GM21360 (cell line): ENCODE measurements around the gene CASKIN2.
"Not testable (repeated sequence)": the region's sequence is repeated elsewhere in the genome, so short reads cannot be mapped to it uniquely, and the experiment has no call there.

Experiments used
- ATAC-seq: cut with Tn5 transposase; IDR thresholded peaks from one replicate; pipeline ENCODE4 v1.9.1; 2021; ENCODE audit warnings: mild to moderate bottlenecking, moderate library complexity; ENCODE audit not compliant: unreplicated experiment

The CASKIN2 gene

DNA sequence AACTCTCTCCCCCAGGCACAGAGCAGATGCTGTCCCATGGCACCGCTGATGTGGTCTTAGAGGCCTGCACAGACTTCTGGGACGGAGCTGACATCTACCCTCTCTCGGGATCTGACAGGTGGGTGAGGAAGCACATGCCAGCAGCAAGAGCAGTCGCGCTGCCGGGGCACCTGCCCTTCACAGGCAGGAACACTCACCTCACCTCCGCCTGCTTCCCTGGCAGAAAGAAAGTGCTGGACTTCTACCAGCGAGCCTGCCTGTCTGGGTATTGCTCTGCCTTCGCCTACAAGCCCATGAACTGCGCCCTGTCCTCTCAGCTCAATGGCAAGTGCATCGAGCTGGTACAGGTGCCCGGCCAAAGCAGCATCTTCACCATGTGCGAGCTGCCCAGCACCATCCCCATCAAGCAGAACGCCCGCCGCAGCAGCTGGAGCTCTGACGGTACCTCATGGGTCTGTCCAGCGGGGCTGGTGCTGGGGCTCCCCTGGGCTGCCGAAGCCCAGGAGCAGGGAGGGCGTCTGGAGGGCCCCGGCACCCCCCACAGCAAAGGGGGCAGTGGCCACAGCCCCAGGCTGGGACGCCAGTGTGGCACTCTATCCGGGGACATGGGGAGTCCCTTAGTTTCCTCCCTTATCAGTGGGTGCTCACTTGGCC is 21.7 kb downstream of the CASKIN2 start:
- no peak for ATAC-seq

DNA sequence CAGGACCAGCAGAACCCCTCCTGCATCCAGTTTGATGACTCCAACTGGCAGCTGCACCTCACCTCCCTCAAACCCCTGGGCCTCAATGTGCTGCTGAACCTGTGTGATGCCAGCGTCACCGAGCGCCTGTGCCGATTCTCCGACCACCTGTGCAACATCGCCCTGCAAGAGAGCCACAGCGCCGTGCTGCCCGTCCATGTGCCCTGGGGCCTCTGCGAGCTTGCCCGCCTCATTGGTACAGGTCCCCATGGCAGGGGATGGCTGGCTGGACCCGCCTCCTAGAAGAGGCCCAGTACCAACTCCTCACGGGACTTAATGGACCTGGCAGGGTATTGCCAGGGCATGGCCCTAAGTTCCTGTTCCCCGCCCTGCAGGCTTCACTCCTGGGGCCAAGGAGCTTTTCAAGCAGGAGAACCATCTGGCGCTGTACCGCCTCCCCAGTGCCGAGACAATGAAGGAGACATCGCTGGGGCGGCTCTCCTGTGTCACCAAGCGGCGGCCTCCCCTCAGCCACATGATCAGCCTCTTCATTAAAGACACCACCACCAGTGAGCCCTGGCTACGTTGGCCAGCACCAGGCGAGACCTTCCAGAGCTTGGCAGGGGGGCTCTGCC is 22.7 kb downstream of the CASKIN2 start:
- ATAC-seq = no peak

DNA sequence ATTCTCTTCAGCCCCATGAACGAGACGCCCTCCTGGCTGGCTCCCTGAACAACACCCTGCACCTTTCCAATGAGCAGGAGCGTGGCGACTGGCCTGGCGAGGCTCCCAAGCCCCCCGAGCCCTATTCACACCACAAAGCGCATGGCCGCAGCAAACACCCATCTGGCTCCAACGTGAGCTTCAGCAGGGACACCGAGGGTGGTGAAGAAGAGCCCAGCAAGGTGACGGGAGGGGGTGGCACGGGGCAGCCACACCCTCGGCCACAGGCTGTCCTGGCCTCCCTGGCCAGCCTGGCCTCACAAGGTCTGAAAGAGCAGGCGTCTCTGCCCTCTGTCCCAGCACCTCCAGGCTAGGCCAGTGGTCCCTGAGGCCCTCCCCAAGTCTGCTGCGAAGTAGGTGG is 23.7 kb downstream of the CASKIN2 start:
- ATAC-seq = no peak

DNA sequence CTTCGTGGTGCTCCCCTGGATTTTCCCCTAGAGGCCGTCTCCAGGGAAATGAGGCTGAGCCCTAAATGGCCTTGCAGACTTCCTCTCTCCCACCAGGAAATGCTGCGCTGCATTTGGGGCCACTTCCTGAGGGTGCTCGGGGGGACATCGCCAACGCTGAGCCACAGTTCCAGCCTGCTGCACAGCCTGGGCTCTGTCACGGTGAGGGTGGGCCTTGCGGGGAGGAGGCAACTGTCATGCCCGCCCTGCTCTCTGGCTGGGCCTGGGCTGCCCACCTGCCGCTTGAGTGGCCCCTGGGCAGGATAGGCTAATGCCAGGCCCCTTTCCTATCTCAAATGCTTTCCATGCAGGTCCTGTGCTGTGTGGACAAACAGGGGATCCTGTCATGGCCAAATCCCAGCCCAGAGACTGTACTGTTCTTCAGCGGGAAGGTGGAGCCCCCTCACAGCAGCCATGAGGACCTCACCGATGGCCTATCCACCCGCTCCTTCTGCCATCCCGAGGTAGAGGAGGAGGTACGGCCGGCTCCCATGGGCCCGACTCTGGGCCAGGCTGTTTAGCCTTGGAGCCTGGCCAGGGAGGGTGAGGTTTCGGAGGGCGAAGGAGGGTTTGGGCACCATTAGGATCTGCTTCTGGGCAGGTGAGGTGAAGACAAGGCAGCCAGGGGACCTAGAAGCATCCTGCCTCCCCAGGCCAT is 24.2 kb downstream of the CASKIN2 start:
- no peak for ATAC-seq

DNA sequence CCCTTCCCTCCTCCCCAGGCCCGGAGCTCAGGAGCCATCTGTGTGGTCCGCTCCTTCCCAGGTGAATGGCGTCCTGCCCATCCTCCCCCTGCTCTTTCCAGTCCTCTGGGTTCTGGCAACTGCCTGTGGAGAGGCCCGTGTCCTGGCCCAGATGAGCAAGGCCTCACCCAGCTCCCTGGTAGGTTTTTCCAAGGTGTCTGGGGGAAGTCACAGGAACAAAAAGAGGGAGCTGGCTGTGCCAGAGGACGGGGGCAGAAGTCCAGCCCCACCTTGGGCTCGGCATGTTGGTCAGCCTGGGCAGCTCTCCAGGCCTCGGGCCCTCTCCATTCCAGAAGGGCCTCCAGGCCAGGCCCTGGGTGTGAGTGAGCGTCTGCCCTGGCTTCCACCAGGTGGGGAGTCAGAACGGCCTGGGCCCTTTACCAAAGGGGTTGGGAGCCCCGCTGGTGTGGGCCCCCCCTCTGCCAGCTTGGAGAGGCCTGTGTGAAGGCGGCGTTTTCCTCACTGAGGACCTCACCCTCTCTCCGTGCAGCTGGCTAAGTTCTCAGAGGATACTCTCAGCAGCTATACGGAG is 25.1 kb downstream of the CASKIN2 start:
- ATAC-seq = no peak

DNA sequence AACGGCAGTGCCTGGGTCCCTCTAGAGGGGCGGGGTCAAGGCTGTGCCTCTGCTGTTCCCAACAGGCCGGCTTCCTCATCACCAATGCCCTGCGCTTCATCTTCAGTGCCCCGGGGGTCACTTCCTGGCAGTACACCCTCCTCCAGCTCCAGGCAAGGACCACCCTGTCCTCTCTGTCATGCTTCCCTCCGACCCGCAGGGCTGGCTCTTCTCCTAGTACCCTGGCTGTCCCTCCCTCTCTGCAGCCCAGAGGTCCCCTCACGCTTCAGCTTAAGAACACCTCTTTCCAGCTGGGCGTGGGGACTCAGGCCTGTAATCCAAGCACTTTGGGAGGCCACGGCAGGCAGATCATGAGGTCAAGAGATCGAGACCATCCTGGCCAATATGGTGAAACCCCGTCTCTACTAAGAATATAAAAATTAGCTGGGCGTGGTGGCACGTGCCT is 25.8 kb downstream of the CASKIN2 start:
- ATAC-seq = no peak

DNA sequence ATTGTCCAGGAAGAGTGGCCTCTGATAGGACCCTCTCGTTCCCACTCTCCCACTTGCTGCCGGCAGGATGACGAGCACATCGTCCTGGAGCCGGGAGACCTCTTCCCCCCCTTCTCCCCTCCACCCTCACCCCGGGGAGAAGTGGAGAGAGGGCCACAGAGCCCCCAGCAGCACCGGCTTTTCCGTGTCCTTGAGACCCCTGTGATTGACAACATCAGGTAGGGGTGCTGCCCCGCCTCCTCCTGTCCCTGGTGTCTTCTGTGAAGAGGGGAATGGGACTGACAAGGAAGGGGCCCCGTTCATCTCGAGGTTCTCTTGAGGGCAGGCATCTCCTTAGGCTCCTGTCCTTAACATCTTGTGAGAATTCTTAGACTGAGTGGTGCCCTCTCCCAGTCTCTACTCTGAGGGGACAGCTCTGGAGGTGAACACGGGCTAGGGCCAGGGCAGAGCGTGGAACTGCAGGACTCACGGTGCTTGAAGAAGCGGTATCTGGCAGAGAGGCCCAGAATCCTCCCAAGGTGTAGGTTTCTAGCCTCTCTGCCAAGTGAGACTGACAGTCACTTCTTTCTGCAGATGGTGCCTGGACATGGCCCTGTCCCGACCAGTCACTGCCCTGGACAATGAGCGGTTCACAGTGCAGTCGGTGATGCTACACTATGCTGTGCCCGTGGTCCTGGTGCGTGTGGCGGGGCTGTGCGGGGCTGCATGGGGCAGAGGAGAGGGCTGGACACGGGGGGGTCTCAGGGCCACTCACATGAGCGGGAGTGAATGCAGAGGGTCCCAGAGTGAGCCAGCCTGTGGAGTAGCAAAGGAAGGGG is 26.4 kb downstream of the CASKIN2 start:
- ATAC-seq = no peak

DNA sequence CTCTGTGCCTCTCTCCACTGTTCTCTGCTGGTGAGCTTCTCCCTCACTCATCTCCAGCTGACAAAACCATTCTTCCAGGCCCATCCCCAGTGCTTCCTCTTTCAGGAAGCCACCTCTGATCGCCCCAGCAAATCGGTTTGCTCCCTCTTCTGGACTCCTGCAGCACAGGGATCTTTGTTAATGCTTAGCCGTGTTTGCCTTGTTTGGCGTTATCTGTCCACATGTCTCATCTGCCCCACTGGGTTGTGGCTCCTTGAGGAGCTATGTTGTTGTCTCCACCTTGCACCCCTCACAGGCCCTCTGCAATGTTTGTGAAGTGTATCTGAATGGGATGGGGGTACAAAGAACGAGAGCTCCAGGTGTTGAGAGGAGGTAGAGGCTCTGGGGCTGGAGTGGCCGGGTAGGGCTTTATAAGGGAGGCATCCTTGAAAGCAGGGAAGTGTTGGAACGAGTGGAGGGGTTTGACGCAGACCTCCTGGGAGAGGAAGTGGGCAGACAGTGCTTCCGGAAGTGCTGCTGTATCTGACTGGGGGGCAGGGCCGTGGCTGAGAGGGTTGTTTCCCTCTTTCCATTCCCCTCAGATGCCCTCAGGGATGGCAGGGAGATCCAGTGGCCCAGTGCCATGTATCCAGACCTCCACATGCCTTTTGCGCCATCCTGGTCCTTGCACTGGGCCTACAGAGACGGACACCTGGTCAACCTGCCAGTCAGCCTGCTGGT is 27.8 kb downstream of the CASKIN2 start:
- ATAC-seq = no peak

DNA sequence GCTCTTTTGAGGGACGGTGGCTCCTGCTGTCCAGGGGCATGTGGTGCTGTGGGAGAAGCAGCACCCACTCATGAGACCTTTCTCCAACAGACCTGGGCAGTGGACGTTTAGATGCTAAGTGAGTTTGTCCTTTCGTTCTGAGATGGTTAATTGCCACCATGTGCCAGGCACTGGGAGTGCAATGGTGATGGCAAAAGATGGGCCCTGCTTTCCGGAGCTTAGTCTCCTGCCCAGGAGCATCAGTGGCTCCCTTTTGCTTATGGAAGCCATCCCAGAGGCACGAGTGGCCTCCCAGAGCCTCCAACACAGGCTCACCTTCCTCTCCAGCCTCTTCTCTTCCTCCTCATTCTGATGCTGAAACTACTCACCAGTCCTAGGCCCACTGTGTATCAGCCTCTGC is 28.4 kb downstream of the CASKIN2 start:
- no peak for ATAC-seq

DNA sequence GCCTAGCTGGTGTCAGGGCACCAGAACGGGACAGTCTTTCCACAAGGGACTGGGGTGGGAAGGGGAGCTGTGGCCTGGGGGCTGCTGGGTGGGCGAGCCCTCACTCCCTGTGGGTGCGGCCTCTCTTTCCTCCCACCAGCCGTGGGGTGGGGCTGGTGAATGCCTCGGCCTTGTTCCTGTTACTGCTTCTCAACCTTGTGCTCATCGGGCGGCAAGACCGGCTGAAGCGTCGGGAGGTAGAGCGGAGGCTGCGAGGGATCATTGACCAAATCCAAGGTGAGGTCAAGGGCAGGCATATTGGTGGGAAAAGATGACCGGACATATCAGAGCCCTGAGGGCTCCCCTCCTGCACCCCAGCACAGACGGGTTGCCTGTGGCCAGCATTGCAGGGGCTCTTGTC is 29.2 kb downstream of the CASKIN2 start:
- no peak for ATAC-seq

DNA sequence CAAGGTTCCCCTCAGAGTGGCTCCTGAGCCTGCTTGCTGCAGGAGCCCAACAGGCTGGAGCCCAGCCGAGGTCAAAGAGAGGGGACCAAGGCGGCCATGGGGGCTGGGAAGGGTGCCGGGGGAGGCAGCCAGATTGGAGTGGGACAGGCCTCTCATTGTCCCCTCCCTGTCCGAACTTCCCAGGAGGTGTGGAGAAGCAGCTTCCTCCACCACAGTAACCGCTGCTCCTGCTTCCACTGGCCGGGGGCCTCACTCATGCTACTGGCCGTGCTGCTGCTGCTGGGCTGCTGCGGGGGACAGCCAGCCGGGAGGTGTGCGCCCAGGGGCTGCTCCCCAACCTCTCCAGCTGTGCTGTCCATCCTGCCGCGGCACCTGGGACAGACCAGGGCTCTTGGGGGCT is 29.6 kb downstream of the CASKIN2 start:
- no peak for ATAC-seq

DNA sequence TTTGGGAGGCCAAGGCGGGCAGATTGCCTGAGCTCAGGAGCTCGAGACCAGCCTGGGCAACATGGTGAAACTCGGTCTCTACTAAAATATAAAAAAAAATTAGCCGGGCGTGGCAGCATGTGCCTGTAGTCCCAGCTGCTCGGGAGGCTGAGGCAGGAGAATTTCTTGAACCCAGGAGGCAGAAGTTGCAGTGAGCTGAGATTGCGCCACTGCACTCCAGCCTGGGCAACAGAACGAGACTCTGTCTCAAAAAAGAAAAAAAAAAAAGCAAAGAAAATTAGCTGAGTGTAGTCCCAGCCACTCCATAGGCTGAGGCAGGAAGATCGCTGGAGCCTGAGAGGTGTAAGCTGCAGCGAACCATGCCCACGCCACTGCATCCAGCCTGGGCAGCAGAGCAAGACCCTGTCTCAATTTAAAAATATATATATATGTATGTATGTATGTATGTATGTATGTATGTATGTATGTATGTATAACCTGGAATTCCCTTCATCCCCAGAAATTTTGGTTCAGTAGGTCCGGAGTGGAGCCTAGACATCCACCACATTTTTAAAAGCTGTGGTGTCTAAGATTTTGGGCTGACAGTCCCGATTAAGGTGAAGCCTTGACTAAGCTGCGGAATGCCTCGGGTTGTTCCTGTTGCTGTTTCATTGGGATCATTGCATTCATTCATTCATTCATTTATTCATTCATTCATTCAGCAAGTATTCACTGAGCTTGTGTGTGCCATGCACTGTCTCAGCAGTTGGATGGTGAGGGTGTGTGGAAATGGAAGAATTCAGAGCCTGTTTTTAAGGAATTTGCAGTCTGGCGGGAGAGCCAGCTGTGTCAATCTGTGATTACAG is 33.0 kb downstream of the CASKIN2 start:
- ATAC-seq = no peak

DNA sequence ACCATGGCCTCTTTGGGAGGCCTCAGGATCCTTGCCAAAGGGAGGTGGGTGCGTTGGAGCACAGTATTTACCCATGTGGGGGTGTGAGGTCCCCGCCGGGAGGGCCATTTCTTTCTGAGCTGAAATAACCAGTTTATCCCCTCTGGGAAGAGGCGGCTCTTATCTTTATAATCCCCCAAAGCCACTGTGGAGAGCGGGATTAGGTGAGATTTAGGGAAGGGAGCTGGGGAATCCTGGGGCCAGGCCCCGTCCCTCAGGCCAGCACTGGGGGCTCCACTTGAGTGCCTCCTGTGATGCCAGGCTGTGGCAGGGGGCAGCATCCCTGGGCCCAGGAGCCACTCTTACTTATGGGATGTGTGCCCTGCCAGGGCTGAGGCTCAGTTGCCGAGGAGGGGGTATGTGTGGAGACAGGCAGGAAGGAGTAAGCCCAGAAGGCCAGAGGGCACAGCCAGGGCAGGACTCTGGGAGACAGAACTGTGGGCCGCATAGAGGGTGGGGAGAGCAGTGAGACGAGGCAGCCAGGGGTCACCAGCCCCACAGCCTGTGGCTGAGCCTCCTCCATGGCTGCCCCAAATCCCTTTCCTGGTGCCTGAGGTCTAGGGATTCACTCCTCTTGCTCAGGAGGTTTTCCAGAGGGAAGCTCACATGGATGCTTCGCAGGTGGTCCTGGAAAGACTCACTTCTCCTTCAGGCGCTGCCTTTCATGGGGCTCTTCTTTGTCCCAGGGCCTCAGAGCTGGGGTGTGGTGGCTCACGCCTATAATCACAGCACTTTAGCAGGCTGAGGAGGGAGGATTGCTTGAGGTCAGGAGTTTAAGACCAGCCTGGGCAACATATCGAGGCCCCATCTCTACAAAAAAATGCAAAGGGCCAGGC is 33.9 kb downstream of the CASKIN2 start:
- ATAC-seq = no peak

DNA sequence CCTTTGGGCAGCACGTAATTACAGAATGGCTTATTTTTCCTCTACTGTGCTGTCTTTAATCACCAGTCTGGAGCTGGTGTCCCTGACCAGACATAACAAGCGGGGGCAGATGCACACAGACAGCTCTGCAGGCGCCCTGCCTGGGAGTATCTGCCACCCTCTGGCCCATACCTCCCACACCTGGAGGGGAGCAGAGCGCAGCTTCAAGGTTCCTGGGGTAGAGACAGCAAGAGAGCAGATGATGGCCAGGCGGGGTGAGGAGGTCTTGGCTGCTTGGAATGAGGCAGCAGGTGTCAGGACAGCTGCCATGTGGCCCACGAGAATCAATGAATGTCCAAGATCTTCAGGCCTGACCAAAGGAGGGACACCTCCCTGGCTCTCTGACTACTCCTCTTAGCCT is 35.1 kb downstream of the CASKIN2 start:
- no peak for ATAC-seq

DNA sequence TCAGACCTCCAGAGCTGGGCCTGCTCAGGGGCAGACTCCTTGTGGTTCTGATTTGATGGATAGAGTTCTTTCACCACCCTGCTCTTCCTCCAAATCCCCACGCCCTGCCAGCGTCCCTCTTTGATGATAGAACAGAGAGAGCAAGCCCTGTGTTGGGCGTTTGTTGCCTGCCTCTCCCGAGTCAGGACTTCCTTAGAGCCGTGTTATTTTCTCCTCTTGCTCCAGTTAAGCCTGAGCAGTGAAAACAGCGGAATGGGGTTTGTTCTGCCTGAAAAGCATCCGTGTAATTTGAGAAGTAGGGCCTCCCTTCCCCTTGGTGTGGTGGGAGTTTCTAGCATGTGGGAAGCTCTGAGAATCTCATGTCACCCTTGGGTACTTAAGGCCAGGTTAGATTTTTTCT is 36.8 kb downstream of the CASKIN2 start:
- no peak for ATAC-seq

DNA sequence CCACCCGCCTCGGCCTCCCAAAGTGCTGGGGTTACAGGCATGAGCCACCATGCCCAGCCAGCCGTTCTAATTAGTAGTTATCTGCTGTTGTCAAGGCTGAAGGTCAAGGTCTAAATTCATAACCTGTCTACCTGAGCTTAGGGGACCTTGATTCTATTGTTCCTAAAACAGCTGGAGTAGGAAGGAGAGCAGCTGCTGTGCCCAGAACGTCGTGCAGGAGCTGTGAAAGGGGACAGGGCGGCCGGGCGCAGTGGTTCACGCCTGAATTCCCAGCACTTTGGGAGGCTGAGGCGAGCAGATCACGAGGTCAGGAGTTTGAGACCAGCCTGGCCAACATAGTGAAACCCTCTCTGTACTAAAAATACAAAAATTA is 37.9 kb downstream of the CASKIN2 start:
- ATAC-seq = not testable (repeated sequence)

DNA sequence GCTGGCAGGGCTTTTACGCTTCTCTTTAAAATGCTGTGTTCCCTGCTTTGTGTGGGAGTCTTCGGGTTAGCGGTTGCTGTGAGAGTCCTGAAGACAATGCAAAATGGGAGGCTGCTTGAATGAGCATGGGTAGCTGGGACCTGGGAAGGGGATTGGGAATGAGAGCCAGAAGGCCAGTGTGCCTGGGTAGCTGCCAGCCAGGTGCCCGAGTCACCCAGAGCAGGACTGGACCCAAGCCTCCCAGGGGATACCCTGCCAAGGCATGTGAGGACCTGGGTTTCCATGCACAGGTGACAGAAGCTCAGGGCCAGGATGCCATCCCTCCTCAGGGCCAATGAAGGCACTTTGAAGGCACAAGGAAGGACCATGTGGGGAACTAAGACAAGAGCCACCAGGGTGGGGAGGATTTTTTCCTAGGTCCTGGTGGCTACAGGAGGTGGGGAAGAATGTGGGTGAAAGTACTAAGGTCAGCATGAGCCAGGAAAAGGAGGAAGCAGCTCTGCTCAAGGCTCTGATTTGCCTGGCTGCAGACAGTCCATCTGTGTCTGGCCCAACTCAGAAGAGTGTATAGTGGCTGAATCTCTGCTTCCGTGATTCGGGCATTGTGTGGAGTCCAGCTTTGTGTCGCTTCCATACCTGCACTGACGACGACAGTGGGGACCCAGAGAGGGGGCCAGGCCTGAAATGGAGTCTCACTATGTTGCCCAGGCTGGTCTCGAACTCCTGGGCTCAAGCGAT is 38.4 kb downstream of the CASKIN2 start:
- no peak for ATAC-seq

DNA sequence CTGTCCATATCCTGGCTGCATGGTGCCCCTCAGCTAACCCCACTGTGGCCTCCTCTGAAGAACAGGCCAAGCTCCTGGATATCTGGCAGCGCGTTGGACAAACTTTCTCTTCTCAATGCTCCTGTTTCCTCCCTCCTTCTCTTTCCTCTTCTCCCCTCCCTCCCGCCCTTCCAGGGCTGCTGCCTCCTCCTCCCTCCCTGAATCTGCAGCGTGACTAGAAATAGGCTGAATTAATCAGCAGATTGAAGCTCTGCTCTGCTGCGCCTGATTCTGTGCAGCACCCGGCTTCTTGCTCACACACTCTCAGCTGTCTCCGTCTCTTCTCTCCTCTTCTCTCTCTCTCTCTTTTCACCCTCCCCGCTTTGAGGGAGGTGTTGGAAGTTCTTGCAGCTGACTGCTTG is 39.1 kb downstream of the CASKIN2 start:
- ATAC-seq = no peak
